Measurements from ENCODE around the gene ZC3H18.

Gene ZC3H18

DNA sequence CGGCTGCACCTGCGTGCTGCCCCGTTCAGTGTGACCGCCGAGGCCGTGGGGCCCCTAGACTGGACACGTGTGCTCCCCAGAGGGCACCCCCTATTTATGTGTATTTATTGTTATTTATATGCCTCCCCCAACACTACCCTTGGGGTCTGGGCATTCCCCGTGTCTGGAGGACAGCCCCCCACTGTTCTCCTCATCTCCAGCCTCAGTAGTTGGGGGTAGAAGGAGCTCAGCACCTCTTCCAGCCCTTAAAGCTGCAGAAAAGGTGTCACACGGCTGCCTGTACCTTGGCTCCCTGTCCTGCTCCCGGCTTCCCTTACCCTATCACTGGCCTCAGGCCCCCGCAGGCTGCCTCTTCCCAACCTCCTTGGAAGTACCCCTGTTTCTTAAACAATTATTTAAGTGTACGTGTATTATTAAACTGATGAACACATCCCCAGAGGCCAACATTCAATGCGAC, 69.9 kb downstream of the ZC3H18 start:
- H3K4me3 ChIP-seq (ENCODE audit: low read depth, low read length): no peak overlapping the region
- DNase-seq (ENCODE audit: low read depth): no peak
- TF ChIP-seq MYC (IDR thresholded peaks at IDR 0.05; ENCODE audit: low read depth, low read length) (no peak), POLR2A (IDR thresholded peaks at IDR 0.05; ENCODE audit: extremely low read depth, insufficient read length) (no peak)
- TF ChIP-seq, protein P1, sequence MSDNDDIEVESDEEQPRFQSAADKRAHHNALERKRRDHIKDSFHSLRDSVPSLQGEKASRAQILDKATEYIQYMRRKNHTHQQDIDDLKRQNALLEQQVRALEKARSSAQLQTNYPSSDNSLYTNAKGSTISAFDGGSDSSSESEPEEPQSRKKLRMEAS (IDR thresholded peaks at IDR 0.05; ENCODE audit: low read depth, low read length): no peak
- TF ChIP-seq, protein P2, sequence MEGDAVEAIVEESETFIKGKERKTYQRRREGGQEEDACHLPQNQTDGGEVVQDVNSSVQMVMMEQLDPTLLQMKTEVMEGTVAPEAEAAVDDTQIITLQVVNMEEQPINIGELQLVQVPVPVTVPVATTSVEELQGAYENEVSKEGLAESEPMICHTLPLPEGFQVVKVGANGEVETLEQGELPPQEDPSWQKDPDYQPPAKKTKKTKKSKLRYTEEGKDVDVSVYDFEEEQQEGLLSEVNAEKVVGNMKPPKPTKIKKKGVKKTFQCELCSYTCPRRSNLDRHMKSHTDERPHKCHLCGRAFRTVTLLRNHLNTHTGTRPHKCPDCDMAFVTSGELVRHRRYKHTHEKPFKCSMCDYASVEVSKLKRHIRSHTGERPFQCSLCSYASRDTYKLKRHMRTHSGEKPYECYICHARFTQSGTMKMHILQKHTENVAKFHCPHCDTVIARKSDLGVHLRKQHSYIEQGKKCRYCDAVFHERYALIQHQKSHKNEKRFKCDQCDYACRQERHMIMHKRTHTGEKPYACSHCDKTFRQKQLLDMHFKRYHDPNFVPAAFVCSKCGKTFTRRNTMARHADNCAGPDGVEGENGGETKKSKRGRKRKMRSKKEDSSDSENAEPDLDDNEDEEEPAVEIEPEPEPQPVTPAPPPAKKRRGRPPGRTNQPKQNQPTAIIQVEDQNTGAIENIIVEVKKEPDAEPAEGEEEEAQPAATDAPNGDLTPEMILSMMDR (IDR thresholded peaks at IDR 0.05; ENCODE audit: low read depth, low read length): no peak

DNA sequence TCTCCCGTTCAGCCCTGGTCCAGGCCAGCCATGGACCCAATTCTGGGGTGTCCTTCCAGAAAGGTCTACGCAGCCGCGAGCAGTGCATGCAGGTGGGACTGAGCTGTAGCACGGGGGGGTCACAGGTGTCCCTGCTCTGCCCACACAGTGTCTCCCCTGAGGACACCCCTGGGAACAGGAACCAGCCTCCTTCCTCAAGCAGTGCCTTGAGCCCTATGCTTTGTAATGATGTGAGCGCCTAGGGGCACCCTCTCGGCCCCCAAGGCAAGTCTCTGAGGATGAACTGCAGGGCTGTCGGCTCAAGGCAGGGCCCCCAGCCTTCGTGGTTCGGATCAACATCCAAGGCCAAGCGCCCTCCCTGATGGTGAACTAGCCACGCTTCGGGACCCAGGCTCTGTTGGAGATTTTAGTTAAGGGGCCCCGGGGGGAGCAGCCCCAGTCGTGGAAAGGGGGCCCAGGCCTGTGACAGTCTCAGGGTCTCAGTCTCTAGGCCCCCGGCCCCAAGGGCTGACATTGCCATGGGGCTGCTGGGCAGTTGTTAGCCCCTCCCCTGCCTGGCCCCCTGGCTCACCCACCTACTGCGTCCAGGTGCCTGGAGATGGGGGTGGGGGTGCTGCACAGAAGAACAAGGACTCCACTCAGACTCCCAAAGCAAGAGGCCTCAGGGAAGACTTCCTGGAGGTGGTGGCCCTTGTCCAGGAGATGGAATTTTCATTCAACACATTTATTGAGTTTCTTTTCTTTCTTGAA, 70.5 kb downstream of the ZC3H18 start:
- TF ChIP-seq, protein P2 (IDR thresholded peaks at IDR 0.05; ENCODE audit: low read depth, low read length): no peak
- peak; percentile 17 for TF ChIP-seq POLR2A (IDR thresholded peaks at IDR 0.05; ENCODE audit: extremely low read depth, insufficient read length)
- no peak overlapping the region for H3K4me3 ChIP-seq (ENCODE audit: low read depth, low read length)

DNA sequence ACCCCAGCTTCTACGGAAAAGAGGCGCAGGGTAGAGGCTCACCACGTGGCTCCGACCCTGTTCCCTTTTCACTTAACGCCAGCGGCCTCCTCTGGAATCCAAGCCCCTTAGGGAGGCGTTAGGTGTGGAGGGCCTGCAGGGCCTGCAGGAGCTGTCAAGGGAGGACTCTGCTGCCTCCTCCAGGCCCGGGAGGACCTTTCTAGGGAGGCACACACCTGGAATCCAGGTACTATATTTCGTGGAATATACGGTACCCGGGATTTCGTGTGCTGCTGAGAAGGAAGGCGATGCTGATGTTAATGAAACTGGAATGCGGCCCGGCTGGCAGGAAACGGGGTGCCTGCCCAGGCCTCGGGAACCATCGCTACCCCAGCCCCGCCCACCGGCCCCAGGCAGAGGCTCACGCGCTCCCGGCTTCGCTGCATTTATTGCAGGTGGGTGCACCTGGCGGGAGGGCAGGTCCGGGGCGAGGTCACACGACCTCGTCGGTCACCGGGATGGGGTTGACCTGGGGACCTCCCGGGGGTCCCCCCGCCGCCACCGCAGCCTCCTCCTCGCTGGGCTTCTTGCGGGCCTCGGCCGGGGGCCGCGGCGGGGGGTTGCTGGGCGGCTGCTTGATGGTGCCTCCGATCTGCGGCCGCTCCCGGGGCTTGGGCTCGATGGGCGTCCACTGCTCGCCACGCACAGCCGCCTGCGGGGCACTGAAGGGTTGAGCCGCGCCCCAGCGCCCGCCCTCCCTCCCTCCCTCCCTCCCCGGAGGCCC, 72.9 kb downstream of the ZC3H18 start:
- TF ChIP-seq MYC (IDR thresholded peaks at IDR 0.05; ENCODE audit: low read depth, low read length) (no peak), POLR2A (IDR thresholded peaks at IDR 0.05; ENCODE audit: extremely low read depth, insufficient read length) (no peak)
- TF ChIP-seq, protein P2 (IDR thresholded peaks at IDR 0.05; ENCODE audit: low read depth, low read length): no peak
- TF ChIP-seq, protein P1 (IDR thresholded peaks at IDR 0.05; ENCODE audit: low read depth, low read length): no peak
- no peak overlapping the region for H3K4me3 ChIP-seq (ENCODE audit: low read depth, low read length)
- DNase-seq (ENCODE audit: low read depth): no peak

More for the DNA sequence above, 70.5 kb downstream of the ZC3H18 start:
- DNase-seq (ENCODE audit: low read depth): peak; percentile 54

DNA sequence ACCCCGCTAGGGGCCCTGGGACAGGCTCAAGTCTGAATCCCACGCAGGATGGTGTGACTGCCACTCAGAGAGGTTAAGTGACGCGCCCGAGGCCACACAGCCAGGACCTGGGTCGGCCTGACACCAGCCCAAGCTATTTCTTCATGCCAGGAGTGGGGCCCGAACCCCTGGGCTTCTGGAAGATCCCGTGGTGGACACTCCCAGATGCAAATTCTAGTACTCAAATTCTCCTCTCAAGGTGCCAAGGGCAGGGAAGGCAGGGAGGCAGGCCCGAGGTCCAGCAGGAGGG, 73.4 kb downstream of the ZC3H18 start:
- no peak overlapping the region for H3K4me3 ChIP-seq (ENCODE audit: low read depth, low read length)
- no peak for DNase-seq (ENCODE audit: low read depth)
- TF ChIP-seq, protein P1 (IDR thresholded peaks at IDR 0.05; ENCODE audit: low read depth, low read length): no peak
- TF ChIP-seq MYC (IDR thresholded peaks at IDR 0.05; ENCODE audit: low read depth, low read length): no peak
- no peak for TF ChIP-seq POLR2A (IDR thresholded peaks at IDR 0.05; ENCODE audit: extremely low read depth, insufficient read length)
- TF ChIP-seq, protein P2 (IDR thresholded peaks at IDR 0.05; ENCODE audit: low read depth, low read length): no peak

DNA sequence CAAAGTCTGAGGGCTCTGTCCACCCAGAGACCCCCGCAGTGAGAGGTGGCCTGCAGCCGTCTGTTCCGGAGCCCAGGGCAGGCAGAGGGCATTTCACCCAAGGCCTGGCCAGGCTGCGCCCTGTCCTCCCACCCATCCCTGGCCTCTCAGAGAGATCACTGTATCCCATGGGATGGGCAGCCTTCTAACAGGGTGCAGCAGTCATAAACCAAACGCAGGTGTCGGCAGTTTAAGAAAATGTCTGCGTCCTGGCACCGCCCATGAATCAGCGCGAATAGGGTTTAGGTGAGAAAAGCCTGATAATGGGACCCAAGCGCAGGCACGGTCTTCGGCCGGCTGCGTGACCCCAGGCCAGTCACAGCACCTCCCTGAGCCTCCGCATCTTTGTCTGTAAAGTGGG, 75.3 kb downstream of the ZC3H18 start:
- H3K4me3 ChIP-seq (ENCODE audit: low read depth, low read length): no peak overlapping the region
- TF ChIP-seq, protein P2 (IDR thresholded peaks at IDR 0.05; ENCODE audit: low read depth, low read length): no peak
- TF ChIP-seq POLR2A (IDR thresholded peaks at IDR 0.05; ENCODE audit: extremely low read depth, insufficient read length) (no peak), MYC (IDR thresholded peaks at IDR 0.05; ENCODE audit: low read depth, low read length) (no peak)
- TF ChIP-seq, protein P1 (IDR thresholded peaks at IDR 0.05; ENCODE audit: low read depth, low read length): no peak
- DNase-seq (ENCODE audit: low read depth): no peak

All from NB4 (cell line).